Stimulated activated CD8-positive, alpha-beta memory T cell treated with anti-CD3 and anti-CD28 coated beads, Interleukin-12 subunit alpha, Interleukin-12 subunit beta, amount 100 ng/mL, for 4 hours (primary cell): ENCODE measurements around the gene RSL1D1.
"Not testable (repeated sequence)": the region's sequence is repeated elsewhere in the genome, so short reads cannot be mapped to it uniquely, and the experiment has no call there.

Source experiments
- DNase-seq: peaks from one replicate; pipeline ENCODE4 v3.0.0-alpha.2; 2020; ENCODE audit warnings: low read depth

The RSL1D1 gene

GRCh38 chr16:11843861-11844260, 7.5 kb downstream of the RSL1D1 start:
- no peak for DNase-seq

GRCh38 chr16:11843206-11843605, 8.1 kb downstream of the RSL1D1 start:
- no peak for DNase-seq

GRCh38 chr16:11841026-11841425, 10.3 kb downstream of the RSL1D1 start:
- DNase-seq = no peak

GRCh38 chr16:11836650-11837244, 14.6 kb downstream of the RSL1D1 start:
- no peak for DNase-seq

GRCh38 chr16:11835891-11836649, 15.3 kb downstream of the RSL1D1 start:
- DNase-seq = no peak

- no peak for DNase-seq
Observed at GRCh38 chr16:11835309-11835708, 16.0 kb downstream of the RSL1D1 start.

GRCh38 chr16:11833951-11834695, 17.2 kb downstream of the RSL1D1 start:
- no peak for DNase-seq

- no peak for DNase-seq
Observed at GRCh38 chr16:11828696-11829095, 22.6 kb downstream of the RSL1D1 start.

- DNase-seq = not testable (repeated sequence)
Observed at GRCh38 chr16:11825520-11826165, 25.7 kb downstream of the RSL1D1 start.

GRCh38 chr16:11824362-11824761, 27.0 kb downstream of the RSL1D1 start:
- no peak for DNase-seq

- not testable (repeated sequence) for DNase-seq
Observed at GRCh38 chr16:11823645-11824044, 27.7 kb downstream of the RSL1D1 start.

- DNase-seq = no peak
Observed at GRCh38 chr16:11819798-11820197, 31.5 kb downstream of the RSL1D1 start.

- DNase-seq = not testable (repeated sequence)
Observed at GRCh38 chr16:11818970-11819369, 32.4 kb downstream of the RSL1D1 start.

- no peak for DNase-seq
Observed at GRCh38 chr16:11816123-11816522, 35.2 kb downstream of the RSL1D1 start.

GRCh38 chr16:11814800-11815199, 36.5 kb downstream of the RSL1D1 start:
- DNase-seq = not testable (repeated sequence)

- DNase-seq = no peak
Observed at GRCh38 chr16:11806721-11807120, 44.6 kb downstream of the RSL1D1 start.

GRCh38 chr16:11805556-11805955, 45.8 kb downstream of the RSL1D1 start:
- DNase-seq = no peak

GRCh38 chr16:11801481-11802021, 49.8 kb downstream of the RSL1D1 start:
- no peak for DNase-seq

GRCh38 chr16:11800382-11800718, 51.0 kb downstream of the RSL1D1 start:
- DNase-seq = no peak

GRCh38 chr16:11799509-11800381, 51.6 kb downstream of the RSL1D1 start:
- DNase-seq = no peak

- no peak for DNase-seq
Observed at GRCh38 chr16:11799017-11799381, 52.3 kb downstream of the RSL1D1 start.

- DNase-seq = no peak
Observed at GRCh38 chr16:11797957-11798299, 53.4 kb downstream of the RSL1D1 start.
